HG03108 (cell line): ENCODE results near the gene APMAP.

Experiments used
- ATAC-seq: cut with Tn5 transposase; IDR thresholded peaks from one replicate; pipeline ENCODE4 v1.9.1; 2021; ENCODE audit warnings: moderate library complexity; ENCODE audit not compliant: unreplicated experiment

The APMAP gene, protein sequence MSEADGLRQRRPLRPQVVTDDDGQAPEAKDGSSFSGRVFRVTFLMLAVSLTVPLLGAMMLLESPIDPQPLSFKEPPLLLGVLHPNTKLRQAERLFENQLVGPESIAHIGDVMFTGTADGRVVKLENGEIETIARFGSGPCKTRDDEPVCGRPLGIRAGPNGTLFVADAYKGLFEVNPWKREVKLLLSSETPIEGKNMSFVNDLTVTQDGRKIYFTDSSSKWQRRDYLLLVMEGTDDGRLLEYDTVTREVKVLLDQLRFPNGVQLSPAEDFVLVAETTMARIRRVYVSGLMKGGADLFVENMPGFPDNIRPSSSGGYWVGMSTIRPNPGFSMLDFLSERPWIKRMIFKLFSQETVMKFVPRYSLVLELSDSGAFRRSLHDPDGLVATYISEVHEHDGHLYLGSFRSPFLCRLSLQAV

DNA sequence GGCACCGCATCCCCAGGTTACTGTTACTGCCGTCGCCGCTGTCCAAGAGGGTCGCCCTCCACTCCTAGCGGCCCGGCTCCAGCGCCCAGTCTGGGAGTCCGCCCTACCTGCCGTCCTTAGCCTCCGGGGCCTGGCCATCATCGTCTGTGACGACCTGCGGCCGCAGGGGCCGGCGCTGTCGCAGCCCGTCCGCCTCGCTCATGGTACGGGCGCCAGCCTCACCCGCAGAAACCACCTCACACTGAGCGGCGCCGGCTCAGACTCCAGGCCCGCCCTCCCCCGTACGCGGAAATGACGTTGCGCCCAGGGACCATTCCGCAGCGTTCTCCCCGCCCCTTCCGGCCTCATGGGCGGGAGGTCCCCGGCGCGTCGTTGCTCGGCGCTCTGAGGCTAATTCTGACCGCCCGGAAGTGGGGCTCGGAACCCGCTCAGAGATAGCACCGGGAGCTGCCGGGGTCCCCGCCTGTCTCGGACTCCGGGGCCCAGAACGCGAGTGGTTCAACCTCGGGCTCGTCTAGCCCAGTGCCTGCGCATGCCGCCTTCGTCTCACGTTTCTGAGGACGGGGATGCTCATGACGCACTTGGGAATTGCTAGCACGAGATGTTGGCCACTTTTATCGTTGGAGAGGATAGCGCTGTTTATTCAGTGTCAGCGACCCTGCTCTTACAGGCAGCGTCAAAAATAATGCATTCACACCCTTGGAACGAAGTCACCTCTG, at the start of gene APMAP:
Gene APMAP (minus strand): TSS at position 265 of the 719 bp plus-strand sequence. CDS start 63 bp downstream, at position 202.
- ATAC-seq: peak; percentile 95

DNA sequence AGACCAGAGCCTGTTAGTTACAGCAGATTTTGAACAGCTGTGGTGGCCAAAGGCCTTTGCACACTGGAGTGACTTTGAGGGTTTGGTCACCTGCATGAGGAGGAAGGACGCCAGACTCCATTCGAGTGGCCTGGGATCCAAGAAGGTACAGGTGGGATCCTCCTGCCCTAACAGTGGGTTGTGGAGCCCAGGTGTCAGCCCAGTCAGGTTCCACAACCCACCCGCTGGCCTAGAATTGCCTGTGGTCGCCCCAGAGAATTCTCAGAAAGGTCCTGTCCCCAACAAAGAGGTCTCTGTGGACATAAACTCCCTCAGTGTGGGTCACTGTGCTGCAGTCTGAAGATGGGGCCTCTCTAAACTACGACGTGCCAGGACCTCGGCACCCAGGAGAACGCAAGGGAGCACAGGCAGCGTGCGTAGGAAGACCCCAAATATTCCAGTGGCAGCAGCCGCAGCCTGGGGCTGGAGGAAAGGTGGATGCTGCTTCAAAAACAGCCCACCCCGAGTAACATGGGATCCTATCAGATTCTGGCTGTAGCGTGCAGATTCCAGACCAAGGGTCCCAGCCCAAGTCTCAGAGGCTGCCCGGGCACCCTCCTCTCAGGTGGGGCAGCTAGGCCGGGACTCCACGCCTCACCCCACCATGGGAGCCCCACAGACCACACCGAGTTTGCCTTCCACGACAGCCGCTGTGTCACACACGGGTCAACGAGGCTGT, 49.4 kb upstream of the APMAP start:
- ATAC-seq: no peak

DNA sequence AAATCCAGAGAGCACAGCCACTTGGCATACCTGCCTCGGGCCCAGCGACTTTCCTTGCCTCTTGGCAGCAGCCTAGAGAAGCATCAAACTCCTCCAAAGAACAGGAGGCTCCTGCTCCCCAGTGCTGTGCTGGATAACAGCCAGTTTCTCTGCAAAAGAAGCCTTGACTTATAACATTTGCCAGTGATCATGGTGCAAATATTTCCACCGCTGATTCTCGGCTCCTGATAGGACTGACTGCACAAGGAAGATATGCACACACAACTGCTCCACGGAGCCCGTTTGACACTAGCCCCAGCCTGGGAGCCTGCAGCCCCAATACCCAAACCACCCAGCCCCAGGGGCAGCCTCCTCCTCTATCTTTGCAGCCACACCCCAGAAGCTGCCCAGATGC, 47.9 kb upstream of the APMAP start:
- ATAC-seq: no peak

DNA sequence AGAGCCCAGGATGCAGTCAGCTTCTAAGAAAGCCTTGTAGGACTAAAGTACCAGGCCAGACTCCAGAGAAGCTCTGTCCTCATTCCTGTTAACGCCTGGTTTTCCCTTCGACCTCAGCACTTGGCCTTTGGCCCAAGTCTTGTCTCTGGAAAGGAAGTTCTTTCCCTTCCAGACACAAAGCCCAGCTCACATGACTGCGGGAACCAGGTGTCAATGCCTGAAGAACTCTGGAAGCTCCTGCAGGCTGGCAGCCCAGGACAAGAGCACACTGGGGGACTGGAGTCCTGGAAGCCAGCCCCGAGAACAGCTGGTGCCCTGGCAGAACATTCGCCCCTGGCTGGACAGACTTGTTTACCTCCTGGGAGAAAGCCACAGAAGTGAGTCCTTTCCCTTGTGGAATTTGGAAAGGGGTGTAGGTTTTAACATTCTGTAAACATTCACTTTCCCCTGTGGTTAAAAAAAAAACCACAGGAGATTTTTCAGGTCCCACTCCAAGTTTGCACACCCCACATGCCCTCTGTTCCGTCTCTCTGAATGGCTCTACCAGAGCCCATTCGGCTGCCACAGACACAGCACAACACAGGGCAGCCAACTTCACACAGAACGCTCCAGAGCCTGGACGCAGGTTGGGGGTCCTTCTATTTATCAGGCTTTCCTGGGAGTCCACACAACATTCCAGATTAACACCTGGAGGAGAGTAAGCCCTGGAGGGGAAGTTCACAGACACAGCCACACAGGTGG, 47.3 kb upstream of the APMAP start:
- ATAC-seq: no peak

DNA sequence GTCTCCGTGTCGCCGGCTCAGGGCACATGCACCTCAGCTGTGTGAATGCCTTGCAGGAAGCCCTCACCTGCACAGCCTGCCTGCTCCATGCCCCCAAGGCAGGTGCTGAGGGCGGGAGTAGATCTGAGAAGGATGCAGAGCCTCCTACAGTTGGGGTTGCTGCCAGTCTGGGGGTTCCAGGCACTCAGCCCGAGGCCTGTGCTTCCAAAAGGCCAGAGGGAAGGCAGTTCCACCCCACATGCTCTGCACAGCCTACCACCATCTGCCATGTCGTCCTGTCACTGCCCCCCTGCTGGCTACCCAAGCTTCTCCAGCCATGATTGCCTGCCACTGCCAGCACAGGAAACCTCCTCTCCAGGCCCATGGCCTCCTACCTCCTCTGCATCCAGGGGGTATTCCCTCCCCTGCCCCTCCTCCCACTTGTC, 46.1 kb upstream of the APMAP start:
- ATAC-seq: no peak

DNA sequence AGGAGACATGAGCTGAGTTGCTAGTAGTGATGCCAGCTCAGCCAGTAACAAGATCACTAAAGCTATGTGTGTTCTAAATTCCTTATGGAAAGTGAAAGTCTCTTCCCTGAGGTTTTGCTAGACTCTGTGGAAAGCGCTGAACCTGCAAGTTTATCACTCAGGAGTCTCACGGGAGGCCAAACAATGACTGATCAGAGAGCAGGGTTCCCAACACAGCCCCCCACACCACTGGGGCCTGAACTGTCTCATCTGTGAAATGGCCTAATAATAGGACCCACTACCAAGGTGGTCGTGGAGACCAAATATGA, 45.5 kb upstream of the APMAP start:
- no peak for ATAC-seq

DNA sequence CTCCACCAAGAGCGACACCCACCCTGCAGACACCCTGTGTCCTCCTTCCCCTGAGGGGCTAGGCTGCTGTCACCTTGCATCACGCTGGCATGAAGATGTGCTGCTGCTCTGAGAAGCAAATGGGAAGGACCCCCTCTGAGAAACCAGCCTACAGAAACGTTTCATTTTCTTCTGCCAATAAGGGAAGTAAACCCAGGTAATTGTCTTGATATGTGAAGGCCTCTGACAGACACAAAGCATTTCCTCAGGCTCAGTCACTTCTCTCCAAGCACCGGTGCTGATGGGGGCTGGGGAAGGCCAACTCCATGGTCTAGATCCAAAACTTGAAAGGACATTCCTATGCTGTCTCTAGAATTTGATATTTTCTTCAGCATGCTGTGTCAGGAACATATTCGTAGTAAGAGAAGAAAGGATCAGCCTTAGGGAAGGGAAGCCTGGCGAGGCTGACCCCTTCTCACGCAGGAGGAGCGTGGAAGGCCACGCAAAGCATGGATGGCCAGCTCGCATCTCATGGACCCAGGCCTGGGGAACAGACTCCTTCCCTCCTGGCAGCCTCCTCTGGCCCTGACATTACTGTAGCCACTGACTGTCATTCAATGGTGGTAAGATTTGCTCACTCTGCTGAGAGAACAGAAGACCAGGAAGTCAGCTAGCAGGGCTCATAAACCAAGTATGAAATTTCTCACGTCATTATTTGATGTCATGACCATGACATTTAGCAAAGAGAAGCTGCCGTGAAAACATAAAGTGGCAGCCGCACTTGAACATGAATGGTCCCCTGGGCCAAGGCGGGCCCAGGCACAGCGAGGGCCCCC, 44.9 kb upstream of the APMAP start:
- no peak for ATAC-seq

DNA sequence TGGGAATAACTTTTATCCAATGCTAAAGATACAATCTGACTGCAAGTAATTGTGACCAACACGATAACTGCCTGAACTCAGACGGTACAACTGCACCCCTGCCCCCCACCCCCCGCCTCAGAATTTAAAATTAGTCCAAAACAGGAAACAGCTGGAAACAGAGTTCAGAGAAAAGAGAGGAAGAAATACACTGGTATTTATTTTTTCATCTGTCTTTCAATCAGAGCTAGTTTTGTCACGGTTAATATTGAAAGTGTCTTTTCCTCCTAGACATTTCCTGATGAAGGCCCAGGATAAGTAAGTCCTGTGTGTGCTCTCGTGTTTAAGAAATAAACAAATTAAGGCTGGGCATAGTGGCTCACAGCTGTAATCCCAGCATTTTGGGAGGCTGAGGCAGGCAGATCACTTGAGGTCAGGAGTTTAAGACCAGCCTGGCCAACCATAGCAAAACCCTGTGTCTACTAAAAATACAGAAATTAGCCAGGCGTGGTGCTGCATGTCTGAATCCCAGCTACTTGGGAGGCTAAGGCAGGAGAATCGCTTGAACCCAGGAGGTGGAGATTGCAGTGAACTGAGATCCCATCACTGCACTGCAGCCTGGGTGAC, 43.9 kb upstream of the APMAP start:
- no peak for ATAC-seq

DNA sequence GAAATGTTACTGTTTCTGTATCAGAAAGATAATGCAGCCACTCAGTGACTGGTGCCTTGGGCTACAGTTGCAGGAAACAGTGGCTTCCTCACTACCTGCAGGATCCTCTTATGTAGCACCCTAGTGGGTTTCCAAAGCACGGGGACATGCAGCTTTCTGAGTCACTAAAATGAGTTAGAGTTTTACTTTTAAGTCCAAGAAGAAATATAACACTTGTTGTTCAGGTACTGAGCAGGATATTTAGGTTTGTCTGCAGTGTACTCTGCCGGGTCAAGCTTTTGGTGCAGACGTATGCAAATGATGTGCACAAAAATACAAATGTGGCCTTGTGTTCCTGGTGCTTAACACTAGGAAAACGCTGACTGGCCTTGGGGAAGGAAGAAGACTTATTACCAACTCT, 43.4 kb upstream of the APMAP start:
- ATAC-seq: no peak

DNA sequence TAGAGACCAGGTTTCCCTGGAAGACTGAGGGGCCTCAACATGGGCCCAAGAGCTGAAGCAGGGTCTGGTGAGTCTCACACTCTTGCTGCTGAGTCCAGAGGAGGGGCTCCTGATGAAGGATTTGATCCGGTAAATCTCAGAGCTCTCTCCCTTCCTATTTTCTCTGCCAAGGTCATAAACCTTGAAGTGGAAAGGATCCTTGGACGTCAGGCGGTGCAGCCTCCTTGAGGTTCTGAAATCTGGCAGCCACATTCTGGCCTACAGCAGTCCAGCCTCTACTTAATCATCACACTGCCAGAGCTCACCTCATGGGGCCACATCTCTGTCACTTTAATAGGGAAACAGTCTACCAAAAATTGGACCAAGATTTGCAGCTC, 41.4 kb upstream of the APMAP start:
- ATAC-seq: no peak

DNA sequence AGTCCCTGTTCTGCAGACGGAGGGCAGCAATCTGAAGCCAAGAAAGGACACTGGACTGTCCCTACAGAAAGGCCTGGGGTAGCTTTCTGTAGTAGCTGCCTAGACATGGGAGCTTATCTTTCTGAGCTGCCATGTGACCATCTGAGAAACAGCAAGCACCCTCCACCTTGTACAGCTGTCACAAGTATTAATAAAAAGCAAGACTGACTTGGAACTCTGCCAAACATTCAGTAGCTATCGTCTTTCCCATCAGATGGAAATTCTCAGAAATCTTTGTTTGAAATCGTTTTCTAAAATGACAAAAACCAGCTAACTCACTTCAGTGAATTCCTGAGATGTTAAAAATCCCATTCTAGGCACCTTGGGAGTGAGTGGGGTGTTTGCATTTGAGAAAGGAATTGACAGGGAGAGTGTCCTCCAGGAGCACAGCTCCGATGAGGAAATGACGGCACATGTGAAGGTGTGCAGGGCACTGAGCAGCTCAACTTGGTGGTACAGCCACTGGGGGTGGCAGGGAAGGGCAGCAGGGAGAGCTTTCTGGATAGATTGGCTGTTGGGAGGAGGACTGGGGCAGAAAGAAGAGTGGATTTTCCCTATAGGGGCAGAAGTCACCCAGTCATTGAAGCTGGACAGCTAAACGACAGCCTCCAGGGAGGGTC, 40.8 kb upstream of the APMAP start:
- no peak for ATAC-seq

DNA sequence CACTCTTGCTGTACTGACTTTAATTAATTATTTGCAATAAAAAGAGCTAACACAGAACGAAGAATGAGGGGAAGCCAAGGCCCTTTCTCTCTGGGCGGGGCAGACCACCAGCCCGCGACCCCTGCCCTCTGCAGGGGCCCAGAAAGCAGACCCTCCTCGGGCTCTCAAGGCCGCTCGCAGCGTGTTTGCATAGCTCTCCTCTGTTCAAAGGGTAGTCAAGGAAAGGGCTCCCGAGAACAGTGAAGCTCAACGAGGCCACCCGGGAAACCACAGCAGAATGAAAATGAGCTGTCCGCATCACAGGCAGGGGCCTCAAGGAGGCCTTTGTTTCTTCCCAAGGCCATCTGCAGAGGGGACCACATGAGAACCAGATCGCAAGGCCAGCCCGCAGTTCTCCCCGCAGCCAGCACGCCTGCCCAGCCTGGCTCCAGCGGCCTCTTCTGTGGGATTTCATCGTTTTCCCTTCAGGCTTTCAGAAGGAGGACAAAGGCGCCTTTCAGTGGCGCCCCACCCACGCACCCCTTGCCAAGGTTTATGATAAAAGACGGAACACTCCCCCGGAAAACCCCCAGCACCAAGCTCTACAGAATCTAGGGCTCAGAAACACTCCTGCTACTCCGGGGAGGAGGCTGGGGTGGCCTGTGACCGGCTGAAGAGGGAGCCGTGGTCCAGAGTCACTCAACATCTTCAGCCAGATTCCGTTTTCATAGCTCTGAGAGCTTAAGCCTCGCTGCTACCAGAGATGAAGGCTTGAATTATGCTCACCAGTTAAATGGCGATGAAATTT, 40.1 kb upstream of the APMAP start:
- no peak for ATAC-seq

DNA sequence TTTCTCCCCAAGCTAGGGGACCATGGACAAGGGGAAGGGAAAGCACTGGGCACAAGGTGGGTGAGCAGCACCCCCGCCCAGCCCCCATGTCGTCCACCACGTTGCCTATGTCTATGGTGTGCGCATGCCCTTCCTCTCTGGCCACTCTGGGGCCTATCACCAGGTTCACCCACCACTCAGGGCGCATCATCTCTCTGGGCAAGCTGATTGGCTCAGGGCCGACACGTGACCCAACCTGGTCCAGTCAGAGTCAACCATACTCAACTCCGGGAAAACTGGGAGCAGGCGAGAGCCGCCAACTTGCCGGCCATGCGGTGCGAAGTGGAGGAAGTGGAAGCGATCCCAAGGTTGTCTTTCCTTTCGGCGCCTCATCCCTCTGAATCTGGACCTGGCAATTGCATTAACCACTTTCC, 39.5 kb upstream of the APMAP start:
- ATAC-seq: no peak

DNA sequence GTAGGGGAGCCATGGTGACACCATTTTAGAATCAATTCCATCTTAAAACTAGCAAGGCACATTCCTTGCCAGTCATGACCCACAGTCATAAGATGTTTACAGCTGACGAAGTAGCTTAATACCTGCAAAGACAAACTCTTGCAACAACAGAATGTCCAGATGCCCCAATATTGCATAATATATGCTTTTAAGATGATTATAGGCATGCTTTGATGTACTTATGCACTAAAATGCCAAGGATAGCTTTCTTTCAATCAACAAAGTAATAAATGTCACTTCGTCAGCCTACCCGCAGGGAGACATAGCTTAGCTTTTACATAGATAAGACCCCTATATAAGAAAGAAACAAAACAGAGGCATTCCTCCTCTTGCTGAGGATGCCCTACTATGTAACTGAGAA, 38.7 kb upstream of the APMAP start:
- ATAC-seq: no peak

DNA sequence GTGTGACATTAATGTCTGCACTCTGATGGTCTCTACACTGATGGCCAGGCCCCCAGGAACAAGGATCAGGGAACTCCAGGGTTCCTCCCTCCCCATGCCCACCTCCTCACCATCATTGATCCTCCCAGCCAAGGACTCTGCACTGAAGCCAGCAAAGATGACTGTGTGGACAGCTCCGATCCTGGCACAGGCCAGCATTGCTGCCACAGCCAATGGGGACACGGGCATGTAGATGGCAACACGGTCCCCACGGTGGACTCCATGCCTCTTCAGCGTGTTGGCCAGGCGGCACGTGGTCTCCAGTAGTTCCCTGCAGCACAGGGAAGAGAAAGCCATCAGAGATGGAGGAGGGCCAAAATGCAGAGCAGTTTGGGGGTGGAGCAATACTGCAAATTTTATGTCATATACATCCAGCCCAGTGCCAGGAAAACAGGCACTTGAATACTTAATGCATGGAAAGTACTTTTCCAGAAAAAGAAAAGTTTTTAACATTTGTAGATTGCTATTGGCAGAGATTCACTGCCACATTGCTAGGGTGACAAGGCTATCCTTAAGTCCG, 38.2 kb upstream of the APMAP start:
- no peak for ATAC-seq

DNA sequence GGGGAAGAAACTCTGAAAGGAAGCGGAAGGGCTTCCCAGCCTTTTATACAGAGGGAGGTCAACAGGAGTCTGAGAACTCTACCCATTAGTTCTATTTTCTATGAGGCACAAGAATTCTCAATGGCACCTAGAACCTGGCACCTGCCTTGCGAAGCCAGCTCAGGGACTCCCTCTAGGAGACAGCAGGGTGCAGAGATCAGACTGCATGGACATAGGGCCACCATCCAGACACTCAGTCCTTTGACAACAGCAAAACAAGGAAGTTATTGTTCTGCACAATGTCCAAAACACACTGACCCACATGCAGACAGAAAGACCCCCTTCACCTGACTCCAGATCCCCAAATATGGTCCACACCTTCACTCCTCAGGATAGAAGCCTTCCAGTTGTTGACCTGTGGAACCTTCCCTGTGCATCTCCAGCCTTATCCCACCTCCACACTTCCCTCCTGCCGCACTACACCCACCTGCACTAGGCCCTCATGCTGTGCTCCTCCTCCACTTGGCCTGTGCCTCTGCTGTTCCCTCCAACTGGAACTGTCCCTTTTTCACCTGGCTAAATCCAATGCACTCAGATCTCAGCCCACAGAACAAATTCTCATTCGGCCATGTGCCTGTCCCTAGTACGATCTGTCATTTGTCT, 37.6 kb upstream of the APMAP start:
- ATAC-seq: no peak

DNA sequence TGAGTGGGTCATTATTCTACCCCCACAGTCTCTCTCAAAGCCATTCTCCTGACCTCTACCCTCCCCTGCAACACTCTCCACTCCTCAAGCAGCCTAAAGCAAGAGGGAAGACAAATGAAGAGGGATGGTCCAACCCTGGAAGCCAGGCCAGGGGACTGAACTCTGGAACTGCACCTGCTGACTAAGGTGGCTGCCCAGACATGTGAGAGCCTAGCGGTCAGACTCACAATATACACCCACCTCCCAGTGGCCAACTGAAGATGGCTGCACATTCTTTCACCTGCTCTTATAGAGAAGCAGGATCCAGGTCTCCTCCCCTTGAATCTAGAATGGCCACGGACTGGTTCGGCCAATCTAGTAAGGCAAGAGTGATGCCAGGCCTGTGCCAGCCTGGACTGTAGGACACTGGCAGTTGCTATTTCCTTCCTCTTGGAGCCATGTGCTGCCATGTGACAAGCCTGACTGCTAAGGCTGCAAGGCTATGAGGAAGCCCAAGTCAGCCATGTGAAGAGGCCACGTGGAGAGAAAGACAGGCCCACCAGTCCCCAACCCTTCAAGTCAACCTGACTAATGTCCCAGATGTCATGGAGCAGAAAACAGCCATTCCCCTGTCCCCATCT, 33.5 kb upstream of the APMAP start:
- ATAC-seq: no peak
